ENCODE data around the gene PLD1.

GRCh38 chr3:171827385-171827784 lies 17.1 kb upstream of the PLD1 start:
- TF ChIP-seq CTCF (IDR thresholded peaks at IDR 0.05; ENCODE audit: control extremely low read depth in 1 of 3, insufficient read depth in 1 of 3, low read depth in 1 of 3, low read length in 3 of 3) (no peak), USF2 (IDR thresholded peaks at IDR 0.05; ENCODE audit: low read length) (no peak), RFX5 (IDR thresholded peaks at IDR 0.05; ENCODE audit: borderline replicate concordance, low read depth, low read length) (no peak), ATF3 (IDR thresholded peaks at IDR 0.05; ENCODE audit: insufficient read depth, low read depth, low read length) (no peak), SP1 (IDR thresholded peaks at IDR 0.05; ENCODE audit: low read depth, low read length) (no peak), JUND (IDR thresholded peaks at IDR 0.05; ENCODE audit: low read length) (no peak), BRCA1 (IDR thresholded peaks at IDR 0.05; ENCODE audit: low read depth, low read length) (no peak), RAD21 (IDR thresholded peaks at IDR 0.05 in 1 of 2, conservative IDR thresholded peaks at IDR 0.05 in 1 of 2; ENCODE audit: low read depth in 2 of 2, low read length in 2 of 2) (no peak)

Measured in H1 (cell line).